ENCODE data around the gene CACNB2.

GRCh38 chr10:18144396-18144795 is 4.2 kb downstream of the CACNB2 start:
- TF ChIP-seq, protein P1, sequence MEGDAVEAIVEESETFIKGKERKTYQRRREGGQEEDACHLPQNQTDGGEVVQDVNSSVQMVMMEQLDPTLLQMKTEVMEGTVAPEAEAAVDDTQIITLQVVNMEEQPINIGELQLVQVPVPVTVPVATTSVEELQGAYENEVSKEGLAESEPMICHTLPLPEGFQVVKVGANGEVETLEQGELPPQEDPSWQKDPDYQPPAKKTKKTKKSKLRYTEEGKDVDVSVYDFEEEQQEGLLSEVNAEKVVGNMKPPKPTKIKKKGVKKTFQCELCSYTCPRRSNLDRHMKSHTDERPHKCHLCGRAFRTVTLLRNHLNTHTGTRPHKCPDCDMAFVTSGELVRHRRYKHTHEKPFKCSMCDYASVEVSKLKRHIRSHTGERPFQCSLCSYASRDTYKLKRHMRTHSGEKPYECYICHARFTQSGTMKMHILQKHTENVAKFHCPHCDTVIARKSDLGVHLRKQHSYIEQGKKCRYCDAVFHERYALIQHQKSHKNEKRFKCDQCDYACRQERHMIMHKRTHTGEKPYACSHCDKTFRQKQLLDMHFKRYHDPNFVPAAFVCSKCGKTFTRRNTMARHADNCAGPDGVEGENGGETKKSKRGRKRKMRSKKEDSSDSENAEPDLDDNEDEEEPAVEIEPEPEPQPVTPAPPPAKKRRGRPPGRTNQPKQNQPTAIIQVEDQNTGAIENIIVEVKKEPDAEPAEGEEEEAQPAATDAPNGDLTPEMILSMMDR (IDR thresholded peaks at IDR 0.05) = no peak
- no peak for TF ChIP-seq EP300 (IDR thresholded peaks at IDR 0.05)

All from tibial nerve (tissue), 4 donors.